Mammary epithelial cell (primary cell): Measurements from ENCODE around the gene ANAPC7.

Source experiments
- EZH2 ChIP-seq: IDR thresholded peaks from 2 replicates; pipeline ENCODE4 v1.6.1; 2012; ENCODE audit warnings: low read length, inconsistent platforms, borderline replicate concordance
- TF ChIP-seq, protein P1 (sequence below), 2 donors: IDR thresholded peaks in 1 of 2; conservative IDR thresholded peaks in 1 of 2; 2 replicates each; pipeline ENCODE4 v1.5.1; 2011 to 2012; ENCODE audit warnings: inconsistent platforms in 2 of 2, low read length in 2 of 2, mild to moderate bottlenecking in 2 of 2, control low read depth in 1 of 2, low read depth in 1 of 2; ENCODE audit not compliant: insufficient read depth in 1 of 2; ENCODE audit errors: extremely low read depth in 1 of 2

DNA sequence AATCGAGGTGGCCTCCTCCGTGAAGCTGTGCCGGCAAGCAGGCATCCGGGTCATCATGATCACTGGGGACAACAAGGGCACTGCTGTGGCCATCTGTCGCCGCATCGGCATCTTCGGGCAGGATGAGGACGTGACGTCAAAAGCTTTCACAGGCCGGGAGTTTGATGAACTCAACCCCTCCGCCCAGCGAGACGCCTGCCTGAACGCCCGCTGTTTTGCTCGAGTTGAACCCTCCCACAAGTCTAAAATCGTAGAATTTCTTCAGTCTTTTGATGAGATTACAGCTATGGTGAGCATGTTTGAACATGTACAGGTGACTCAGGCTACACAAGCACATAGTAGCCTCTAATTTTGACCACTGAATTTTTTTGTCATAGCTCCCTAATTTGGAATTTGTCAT, 62.8 kb downstream of the ANAPC7 start:
- TF ChIP-seq, protein P1, sequence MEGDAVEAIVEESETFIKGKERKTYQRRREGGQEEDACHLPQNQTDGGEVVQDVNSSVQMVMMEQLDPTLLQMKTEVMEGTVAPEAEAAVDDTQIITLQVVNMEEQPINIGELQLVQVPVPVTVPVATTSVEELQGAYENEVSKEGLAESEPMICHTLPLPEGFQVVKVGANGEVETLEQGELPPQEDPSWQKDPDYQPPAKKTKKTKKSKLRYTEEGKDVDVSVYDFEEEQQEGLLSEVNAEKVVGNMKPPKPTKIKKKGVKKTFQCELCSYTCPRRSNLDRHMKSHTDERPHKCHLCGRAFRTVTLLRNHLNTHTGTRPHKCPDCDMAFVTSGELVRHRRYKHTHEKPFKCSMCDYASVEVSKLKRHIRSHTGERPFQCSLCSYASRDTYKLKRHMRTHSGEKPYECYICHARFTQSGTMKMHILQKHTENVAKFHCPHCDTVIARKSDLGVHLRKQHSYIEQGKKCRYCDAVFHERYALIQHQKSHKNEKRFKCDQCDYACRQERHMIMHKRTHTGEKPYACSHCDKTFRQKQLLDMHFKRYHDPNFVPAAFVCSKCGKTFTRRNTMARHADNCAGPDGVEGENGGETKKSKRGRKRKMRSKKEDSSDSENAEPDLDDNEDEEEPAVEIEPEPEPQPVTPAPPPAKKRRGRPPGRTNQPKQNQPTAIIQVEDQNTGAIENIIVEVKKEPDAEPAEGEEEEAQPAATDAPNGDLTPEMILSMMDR (conservative IDR thresholded peaks at IDR 0.05 in 1 of 2, IDR thresholded peaks at IDR 0.05 in 1 of 2; ENCODE audit: extremely low read depth in 1 of 2, insufficient read depth in 1 of 2, low read depth in 1 of 2, low read length in 2 of 2): no peak
- TF ChIP-seq EZH2: no peak
